NB4 (cell line): ENCODE data around the gene L3MBTL3.

Experiments used
- POLR2A ChIP-seq: IDR thresholded peaks from 2 replicates; pipeline ENCODE4 v1.6.1; 2011; ENCODE audit warnings: mild to moderate bottlenecking; ENCODE audit not compliant: insufficient read length; ENCODE audit errors: extremely low read depth
- TF ChIP-seq, protein P1 (sequence below): IDR thresholded peaks from one replicate; pipeline ENCODE4 v1.5.1; 2012; ENCODE audit warnings: low read depth, low read length
- TF ChIP-seq, protein P2 (sequence below): IDR thresholded peaks from 2 replicates; pipeline ENCODE4 v1.6.1; 2011; ENCODE audit warnings: low read depth, low read length

DNA sequence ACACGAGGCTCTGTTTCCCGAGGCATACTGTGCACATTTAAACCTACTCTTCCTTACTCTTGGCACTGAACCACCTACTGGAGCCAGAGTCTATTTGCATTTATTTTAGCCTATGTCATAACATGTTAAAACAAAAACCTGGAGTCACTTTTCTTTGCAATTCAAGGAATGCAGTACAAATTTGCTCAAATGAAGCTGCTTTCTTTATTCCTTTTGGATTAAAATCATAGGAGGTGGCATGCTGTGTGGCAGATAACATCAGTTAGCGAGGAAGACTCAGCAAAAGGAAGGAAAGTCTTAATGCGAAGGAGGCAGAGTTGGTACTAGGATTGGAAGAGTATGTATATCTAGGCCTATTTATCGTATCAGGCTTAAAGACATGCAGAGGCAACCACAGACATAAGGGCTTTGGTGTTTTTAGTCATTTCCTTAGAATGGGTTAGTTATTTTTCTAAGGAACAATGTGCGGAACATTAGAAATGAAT, 111.4 kb downstream of the L3MBTL3 start:
- TF ChIP-seq, protein P1, sequence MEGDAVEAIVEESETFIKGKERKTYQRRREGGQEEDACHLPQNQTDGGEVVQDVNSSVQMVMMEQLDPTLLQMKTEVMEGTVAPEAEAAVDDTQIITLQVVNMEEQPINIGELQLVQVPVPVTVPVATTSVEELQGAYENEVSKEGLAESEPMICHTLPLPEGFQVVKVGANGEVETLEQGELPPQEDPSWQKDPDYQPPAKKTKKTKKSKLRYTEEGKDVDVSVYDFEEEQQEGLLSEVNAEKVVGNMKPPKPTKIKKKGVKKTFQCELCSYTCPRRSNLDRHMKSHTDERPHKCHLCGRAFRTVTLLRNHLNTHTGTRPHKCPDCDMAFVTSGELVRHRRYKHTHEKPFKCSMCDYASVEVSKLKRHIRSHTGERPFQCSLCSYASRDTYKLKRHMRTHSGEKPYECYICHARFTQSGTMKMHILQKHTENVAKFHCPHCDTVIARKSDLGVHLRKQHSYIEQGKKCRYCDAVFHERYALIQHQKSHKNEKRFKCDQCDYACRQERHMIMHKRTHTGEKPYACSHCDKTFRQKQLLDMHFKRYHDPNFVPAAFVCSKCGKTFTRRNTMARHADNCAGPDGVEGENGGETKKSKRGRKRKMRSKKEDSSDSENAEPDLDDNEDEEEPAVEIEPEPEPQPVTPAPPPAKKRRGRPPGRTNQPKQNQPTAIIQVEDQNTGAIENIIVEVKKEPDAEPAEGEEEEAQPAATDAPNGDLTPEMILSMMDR: no peak
- no peak for TF ChIP-seq POLR2A
- TF ChIP-seq, protein P2, sequence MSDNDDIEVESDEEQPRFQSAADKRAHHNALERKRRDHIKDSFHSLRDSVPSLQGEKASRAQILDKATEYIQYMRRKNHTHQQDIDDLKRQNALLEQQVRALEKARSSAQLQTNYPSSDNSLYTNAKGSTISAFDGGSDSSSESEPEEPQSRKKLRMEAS: no peak
